Measurements from ENCODE around the gene WBP1.
"Not testable (repeated sequence)": the region's sequence is repeated elsewhere in the genome, so short reads cannot be mapped to it uniquely, and the experiment has no call there.

WBP1 gene

DNA sequence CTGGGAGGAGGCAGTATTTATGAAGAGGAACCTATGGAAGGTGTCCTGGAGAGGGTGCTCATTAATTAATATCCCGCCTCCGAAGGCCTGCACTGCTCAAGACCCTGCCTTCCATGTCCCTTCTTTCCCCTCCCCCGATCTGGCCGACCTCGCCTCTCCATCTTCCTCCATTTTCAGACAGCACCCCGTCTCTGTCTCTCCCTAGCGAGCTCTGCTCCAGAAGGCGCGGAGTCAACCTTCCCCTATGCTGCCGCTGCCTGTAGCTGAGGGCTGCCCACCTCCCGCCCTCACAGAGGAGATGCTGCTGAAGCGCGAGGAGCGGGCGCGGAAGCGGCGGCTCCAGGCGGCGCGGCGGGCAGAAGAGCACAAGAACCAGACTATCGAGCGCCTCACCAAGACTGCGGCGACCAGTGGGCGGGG lies 1.1 kb upstream of the WBP1 start:
- no peak for DNase-seq

DNA sequence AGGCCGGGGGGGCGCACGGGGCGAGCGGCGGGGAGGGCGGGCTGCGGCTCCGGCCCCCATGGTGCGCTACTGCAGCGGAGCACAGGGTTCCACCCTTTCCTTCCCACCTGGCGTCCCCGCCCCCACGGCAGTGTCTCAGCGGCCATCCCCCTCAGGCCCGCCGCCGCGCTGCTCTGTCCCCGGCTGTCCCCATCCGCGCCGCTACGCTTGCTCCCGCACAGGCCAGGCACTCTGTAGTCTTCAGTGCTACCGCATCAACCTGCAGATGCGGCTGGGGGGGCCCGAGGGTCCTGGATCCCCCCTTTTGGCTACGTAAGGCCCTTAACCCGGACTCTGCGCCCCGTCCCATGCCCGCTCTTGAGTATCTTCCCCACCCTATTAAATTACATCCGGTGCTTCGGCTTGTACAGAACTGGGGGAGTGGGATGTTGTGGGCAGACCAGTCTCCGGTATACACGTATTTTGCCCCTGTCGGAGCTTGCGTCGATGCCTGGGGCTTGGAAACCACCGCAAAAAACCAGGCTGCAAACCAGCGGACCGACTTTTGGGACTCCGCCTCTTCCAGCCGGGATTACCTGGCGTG lies 598 bp upstream of the WBP1 start:
- no peak for DNase-seq

DNA sequence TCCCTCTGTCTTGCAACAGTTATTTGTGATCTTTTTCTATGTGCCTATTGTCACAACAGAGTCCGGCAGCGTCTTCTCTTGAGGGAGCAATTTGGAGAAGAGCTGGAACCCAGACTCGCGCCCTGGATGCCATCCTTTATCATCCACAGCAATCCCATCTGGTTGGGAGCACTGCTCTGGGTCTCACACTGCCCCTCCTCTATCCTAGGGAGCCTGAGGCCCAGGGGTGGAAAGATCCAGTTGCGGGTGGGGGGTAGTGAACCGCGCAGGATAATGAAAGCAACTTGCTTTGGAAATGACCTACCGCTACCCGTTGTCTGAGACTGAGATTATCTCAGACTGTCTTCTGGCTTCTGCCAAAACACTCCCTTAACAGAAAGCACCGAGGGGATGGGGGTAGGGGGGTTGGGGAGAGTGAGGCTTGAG lies 713 bp downstream of the WBP1 start:
- DNase-seq, result no peak

- not testable (repeated sequence) for DNase-seq
Observed at GRCh38 chr2:74459503-74460118, 1.4 kb downstream of the WBP1 start.

DNA sequence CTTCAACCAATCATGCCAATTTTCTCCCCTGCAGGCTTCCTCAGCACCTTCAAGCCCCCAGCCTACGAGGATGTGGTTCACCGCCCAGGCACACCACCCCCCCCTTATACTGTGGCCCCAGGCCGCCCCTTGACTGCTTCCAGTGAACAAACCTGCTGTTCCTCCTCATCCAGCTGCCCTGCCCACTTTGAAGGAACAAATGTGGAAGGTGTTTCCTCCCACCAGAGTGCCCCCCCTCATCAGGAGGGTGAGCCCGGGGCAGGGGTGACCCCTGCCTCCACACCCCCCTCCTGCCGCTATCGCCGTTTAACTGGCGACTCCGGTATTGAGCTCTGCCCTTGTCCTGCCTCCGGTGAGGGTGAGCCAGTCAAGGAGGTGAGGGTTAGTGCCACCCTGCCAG lies 1.9 kb downstream of the WBP1 start:
- DNase-seq, result not testable (repeated sequence)

GRCh38 chr2:74461187-74462053 lies 3.2 kb downstream of the WBP1 start:
- DNase-seq, result no peak

- no peak for DNase-seq
Observed at GRCh38 chr2:74462054-74462785, 4.0 kb downstream of the WBP1 start.

GRCh38 chr2:74462786-74463105 lies 4.5 kb downstream of the WBP1 start:
- no peak for DNase-seq

- no peak for DNase-seq
Observed at GRCh38 chr2:74464406-74464805, 6.2 kb downstream of the WBP1 start.

- DNase-seq, result not testable (repeated sequence)
Observed at GRCh38 chr2:74470742-74471141, 12.5 kb downstream of the WBP1 start.

DNA sequence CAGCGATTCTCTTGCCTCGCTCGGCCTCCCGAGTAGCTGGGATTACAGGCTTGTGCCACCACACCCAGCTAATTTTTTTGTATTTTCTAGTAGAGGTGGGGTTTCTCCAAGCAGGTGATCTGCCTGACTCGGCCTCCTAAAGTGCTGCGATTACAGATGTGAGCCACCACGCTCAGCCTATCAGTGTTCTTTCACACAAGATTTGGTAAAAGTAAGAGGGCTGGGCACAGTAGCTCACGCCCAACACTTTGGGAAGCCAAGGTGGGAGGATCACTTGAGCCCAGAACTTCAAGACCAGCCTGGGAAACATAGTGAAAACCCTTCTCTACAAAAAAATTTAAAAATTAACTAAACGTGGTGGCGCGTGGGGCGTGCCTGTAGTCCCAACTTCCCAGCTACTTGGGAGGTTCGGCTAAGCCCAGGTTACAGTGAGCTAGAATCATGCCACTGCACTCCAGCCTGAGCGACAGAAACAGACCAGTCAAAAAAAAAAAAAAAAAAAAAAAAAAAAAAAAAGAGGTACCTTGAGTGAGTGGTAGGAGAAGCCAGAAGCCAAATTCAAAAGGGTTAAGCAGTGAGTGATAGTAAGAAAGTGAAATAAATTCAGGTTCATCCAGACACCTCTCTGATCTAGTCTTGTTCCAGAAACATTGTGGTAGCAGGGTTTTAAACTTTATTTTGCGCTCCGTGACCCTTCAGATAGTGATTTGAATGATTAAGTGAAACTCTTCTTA lies 13.3 kb downstream of the WBP1 start:
- DNase-seq, result no peak

DNA sequence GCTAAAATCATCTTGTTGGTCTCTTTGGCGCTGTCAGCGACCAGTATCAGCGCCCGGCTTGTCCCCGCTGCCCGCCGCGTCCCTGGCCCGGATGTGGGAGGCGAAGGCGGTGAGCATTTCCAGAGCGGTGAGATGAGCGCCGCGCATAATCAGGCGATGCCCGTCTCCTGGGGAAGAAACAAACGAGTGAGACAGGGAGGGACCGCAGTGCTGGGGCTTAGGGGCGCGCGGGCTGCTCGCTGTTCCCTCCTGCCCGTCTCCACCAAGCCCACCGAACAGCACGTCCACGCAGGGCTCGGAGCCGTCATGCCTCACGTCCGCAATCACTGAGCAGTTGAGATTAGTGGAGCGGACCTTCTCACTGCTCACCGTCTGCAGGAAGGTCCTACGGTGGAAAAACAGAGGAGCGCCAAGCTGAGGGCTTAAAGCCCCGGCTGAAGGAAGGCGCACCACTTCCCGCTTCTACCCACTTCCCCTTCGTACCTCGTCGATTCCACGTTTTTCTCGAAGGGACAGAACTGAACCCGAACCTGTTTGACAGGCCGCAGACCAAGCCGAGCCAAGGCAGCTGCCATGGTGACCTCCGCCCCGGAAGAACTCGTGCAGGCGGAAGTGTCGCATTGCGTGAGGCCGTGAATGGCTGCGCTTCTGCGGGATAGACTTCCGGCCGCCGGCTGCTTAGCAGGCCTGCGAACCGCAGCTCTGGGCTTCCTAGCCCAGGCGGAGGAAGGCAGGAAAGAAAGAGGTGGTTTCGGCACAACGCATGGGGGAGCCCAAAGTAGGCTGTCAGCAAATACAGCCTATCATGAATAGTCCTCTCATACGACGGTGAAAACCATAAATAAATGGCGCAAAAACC lies 14.1 kb downstream of the WBP1 start, which contains the start of gene MRPL53:
Gene MRPL53, minus strand, starts transcription at position 595 of the 859 bp plus-strand sequence. Its CDS starts 20 bp downstream, at position 575.
- peak; percentile 94 for DNase-seq

GRCh38 chr2:74472945-74473258 lies 14.7 kb downstream of the WBP1 start:
- DNase-seq, result no peak

DNA sequence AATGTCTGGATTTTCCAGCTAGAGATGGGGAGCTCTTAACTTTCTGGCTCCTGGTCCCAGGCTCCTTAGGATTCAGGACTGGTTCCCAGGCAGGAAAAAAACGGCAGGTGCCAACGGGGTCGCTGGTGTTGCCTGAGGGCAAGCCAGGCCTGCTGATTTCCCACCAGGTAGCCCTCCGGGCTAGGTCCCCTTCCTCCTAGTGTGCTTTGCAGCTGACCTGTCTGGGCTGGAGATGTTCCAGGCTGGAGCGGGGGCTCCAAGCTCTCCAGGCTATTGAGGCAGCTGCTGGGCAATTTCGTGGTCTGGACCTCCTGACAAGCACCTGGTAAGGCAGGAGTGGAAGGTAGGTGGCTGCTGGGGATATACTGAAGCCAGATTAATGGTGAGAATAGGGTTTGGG lies 16.2 kb downstream of the WBP1 start:
- DNase-seq, result no peak

DNA sequence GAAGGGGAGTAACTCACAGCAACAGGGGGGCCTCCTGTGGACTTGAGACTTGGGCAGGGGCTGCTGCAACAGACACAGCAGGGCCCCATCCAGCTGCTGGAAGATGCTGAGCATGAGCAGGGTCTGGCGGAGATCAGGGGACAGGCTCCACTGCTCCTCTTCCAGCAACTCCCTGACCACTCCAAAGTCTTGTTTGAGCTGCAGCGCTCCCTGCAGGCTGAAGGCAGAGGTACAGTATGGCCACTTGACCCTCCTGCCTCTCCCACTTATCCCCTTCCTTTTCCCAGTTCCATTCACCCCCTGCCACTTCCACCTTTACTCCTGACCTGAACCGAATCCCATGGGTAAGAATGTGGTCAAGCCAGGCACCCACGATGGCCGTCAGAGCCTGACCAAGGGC lies 16.7 kb downstream of the WBP1 start:
- DNase-seq, result no peak

GRCh38 chr2:74481431-74481830 lies 23.2 kb downstream of the WBP1 start:
- DNase-seq, result no peak

- DNase-seq, result no peak
Observed at GRCh38 chr2:74481961-74482800, 23.9 kb downstream of the WBP1 start.

DNA sequence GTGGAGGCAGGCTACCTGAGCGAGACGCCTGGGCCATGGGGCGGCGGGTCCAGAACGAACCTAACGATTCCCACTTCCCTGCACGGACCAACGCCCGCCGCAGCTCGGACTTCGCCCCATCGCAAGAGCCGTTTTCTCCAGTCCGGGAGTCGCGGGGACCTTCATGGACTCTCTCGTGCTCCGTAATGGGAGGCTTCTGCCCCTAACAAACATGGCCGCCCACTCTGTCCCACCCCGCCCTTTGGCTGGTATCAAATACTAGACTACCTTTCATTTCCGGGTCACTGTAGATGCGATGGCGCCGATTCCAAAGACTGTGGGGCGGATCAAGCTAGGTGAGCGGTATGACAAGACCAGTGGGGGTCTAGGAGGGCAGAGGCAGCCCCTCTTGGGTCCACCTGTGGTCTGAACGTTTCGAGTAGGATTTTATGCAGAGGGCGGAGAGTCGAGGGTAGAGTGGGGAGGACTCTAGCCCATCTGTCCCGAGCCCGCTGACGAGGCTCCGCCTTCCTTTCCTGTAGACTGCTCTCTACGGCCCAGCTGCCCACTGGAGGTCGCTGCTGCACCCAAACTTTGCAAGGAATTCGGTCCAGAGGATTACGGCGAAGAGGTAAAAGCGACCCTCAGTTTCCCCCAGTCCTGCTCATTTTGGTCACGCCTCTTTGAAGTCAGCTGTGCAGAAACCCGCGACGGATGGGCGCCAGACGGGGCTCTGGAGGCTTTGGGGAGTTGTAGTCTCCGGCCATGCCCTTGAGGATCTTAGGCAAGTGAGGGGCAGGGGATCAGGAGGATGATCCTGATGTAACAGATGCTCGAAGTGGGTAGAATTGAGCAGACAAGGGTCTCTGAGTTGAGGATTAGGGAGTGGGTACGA lies 24.8 kb downstream of the WBP1 start, which contains the start of the genes CCDC142 and TTC31:
Gene CCDC142, minus strand, starts transcription at position 198 of the 874 bp plus-strand sequence. Its CDS starts 161 bp downstream, at position 37.
Gene TTC31, plus strand, starts transcription at position 281 of the 874 bp plus-strand sequence. Its CDS starts 15 bp downstream, at position 296.
- DNase-seq, result peak; percentile 95

- DNase-seq, result not testable (repeated sequence)
Observed at GRCh38 chr2:74483675-74484164, 25.5 kb downstream of the WBP1 start.
